Measurements from ENCODE around the gene ALDH3A1.
A peak's percentile ranks its signal among the peaks of the same experiment; 100 is the strongest.

The ALDH3A1 gene

DNA sequence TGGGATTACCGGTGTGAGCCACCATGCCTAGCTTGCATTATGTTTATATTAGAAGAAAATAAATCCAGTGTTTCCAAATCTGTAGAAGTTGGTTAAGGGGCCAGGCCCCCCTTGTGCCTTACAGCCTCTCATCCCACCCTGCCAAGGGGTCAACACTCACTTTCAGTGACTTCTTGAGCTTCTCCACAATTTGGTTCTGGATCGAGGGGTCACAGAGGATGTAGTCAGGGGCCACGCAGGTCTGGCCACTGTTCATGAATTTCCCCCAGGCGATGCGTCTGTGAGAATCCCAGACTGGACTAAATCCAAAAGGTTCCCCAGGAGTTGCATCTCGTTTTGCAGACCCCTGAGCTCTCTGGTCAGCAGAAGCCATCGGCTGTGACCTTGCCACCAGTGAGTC is 7.2 kb downstream of the ALDH3A1 start:
- DNase-seq, result no peak

- DNase-seq, result no peak
These were observed 8.6 kb downstream of the ALDH3A1 start for GRCh38 chr17:19739241-19740201.

GRCh38 chr17:19738757-19739156 is 9.3 kb downstream of the ALDH3A1 start:
- no peak for DNase-seq

DNA sequence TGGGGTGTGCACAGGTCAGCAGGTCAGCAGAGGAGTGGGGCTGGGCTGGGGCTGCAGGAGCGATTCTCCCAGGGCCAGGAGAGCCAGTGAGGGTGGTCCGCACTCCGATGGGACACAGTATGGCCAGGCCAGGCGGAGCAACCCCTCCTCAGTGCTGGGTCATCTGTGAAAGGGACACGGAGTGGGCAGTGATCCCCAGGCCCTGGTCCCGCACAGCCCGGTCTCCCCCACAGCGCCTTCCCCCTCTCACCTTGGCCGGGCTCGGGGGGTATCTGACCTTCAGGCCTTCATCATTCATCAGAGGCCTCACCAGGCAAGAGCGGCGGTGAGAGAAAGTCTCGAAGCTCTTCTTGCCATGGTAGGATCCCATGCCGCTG is 10.0 kb downstream of the ALDH3A1 start:
- DNase-seq, result no peak

- no peak for DNase-seq
These were observed 10.6 kb downstream of the ALDH3A1 start for GRCh38 chr17:19737305-19738072.

- no peak for DNase-seq
These were observed 12.0 kb downstream of the ALDH3A1 start for GRCh38 chr17:19736071-19736470.

DNA sequence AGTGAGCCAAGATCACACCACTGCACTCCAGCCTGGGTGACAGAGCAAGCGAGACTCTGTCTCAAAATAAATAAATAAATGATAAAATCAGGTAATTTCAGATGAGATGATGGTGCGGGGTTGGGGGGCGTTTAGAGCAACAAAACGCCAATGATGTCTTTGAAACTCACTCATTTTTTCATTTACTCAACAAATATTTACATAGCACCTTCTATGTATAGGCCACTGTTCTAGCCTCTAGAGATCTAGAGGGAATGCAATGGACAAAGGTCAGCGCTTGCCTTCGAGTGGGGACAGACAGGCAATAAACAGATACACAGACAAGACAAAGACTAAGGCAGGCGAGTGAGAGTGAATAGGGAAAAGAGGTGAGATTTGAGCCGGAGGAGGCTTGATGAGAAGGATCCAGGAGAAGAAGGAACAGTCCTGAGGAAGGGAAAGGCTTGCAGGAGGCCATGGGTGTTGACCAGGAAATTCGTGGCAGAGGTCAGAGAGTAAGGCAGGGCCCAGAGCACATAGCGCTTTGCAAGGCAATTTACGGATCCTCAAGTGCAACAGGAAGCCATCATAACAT is 14.1 kb downstream of the ALDH3A1 start:
- no peak for DNase-seq

- DNase-seq, result no peak
These were observed 16.5 kb downstream of the ALDH3A1 start for GRCh38 chr17:19731626-19732025.

DNA sequence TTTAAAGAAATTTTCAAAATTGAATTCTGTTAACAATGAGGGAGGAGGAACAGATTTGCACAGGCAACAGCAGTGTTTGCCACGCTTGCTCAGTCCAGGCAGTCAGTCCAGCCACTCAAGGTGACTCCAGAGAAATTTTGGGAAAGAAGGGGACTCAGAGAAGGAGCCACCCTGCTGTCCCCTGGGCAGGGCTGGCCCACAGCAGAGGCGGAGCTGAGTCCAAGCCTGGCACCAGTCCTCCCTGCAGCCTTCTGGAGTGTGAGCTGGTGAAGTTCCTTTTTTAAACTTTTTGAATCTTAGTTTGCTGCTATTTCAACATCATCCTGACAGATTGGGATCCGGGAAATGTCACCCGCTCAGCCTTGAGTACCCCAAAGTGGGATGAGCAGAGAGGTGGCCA is 17.3 kb downstream of the ALDH3A1 start:
- DNase-seq, result no peak

DNA sequence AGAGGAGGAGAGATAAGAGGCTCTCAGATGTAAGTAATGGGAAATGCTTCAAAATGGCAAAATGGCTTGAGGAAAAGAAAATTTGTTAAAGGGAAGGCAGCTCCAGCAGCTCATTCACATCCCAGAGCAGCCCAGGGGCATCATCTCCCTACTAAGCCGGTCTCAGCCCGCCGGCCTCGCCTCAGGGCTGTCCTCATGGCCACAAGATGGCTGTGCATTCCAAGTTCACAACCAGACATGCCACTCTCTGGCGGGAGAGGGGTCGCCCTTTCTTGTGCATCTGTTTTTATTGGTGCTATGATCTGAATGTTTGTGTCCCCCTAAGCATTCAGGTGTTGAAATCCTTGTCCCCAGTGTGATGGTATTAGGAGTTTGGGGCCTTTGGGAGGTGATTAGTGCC is 18.2 kb downstream of the ALDH3A1 start:
- no peak for DNase-seq

DNA sequence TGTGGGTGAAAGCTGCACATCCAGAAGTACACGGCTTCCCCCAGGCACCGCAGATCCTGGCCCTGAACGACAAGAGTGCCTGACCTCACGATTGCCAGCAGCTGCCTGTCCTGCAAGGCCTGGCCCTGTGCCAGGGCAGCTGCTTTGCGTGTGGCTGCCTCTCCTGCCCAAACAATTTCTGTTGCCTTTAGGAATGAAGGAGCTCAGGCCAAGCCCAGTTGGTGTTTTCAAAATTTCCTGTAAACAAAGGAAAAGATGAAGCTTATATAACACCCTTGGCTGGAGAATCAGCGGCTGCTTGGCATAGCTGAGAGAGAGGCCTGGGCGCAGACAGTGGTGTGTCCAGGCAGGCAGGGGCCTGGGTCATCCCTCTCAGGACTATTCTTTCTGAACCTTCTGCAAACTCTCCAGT is 20.0 kb downstream of the ALDH3A1 start:
- peak; percentile 15 for DNase-seq

GRCh38 chr17:19727501-19728078 is 20.5 kb downstream of the ALDH3A1 start:
- no peak for DNase-seq

GRCh38 chr17:19726631-19727376 is 21.3 kb downstream of the ALDH3A1 start:
- no peak for DNase-seq

DNA sequence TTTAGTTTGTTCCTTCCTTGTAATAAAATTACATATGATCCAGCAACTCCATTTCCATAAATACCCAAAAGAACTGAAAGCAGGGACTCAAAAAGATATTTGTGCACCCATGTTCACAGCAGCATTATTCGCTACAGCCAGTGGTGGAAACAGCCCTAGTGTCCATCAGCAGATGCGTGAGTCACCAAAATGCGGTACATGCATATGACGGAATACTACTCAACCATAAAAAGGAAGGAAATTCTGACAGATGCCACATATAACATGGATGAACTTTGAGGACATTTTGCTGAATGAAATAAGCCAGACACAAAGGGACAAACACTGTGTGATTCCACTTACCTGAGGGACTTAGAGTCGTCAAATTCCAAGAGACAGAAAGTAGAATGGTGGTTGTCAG is 22.6 kb downstream of the ALDH3A1 start:
- DNase-seq, result no peak

DNA sequence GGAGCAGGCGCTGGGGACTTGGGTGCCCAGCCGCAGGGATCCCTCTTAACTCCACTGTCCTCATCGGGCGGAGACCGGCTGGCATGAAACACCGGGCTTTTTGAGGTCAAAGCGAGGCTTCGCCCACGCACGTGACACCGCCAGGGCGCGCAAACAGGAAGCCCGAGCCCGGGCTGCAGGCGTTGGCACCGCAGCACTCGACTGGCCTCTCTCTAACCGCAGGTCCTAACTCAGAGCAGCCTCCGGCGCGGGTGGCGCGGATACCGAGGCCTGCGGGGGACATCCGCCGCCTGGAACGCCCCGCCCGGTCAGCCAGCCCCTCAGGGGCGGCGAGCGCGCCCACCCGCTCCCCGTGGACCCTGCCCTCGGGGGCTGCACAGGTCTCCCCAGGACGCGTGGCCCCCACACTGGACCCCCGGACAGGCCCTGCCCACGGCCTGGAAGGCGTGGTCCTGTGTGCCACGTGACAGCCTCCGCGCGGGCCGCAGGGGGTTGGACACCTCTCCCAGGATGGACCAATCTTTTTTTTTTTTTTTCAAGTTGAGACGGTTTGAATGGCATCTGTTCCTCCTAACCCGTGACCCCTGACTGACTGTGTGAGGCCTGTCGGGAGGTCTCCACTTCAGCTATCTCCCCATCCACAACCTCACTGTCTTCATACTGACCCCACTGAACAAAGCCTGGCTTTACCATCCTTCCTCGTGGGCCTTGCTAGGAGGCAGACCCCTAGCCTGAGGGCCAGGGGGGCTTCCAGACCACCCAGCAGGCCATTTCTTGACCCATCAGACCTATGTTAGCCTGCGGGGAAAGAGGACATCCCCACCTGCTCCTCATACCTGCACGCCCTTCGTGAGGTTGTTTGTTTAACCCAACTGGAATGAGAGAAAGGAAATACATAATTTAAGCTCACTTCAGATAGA is 23.3 kb downstream of the ALDH3A1 start:
- DNase-seq, result no peak

DNA sequence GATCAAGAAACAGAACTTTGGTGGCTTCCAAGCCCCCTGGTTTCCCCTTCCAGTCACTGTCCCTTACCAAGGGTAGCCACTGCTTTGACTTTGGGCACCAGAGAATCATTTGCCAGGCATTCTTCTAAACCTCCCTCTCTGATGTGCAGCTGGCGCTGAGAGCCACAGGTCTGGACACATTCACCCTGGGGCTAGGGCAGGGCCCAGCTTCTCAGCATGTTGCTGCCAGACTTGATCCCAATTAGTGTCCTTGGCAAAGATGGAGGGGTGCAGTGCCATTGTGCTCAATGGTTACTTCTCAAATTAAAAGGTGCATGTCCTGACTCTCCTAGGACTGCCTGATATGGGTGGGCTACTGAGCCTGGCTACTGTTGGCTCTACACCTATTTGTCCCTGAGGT is 24.1 kb downstream of the ALDH3A1 start:
- DNase-seq, result no peak

GRCh38 chr17:19720631-19721426 is 27.3 kb downstream of the ALDH3A1 start:
- DNase-seq, result no peak

GRCh38 chr17:19720210-19720475 is 28.0 kb downstream of the ALDH3A1 start:
- DNase-seq, result no peak

- no peak for DNase-seq
These were observed 28.5 kb downstream of the ALDH3A1 start for GRCh38 chr17:19719355-19720209.
